Measurements from ENCODE around the gene FOXRED2.

FOXRED2 gene

GRCh38 chr22:36514766-36515165, 7.9 kb upstream of the FOXRED2 start:
- DNase-seq = peak in 1 of 2 donors; percentile 17

GRCh38 chr22:36512991-36513390, 6.2 kb upstream of the FOXRED2 start:
- DNase-seq = no peak

DNA sequence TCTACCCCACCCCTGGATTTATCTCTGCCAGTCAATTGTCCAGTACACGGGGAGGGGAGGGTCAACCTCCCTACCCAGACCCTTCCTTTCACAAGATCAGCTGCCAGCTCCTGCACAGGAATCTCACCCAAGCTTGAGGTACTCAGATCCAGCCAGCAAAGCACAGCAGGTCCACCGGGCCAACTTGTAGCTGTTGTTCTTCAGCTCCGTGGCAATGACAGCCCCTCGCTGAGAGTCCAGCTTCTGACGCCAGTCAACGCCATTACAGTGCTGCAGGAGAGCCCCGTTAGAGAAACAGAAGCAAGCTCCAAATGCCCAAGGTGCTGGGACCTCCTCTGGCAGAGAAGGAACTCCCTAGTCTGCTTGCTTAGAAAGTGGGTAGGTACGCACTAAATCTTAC, 5.5 kb upstream of the FOXRED2 start:
- no peak for DNase-seq

- DNase-seq = peak in 1 of 2 donors; percentile 40
These were observed 4.4 kb upstream of the FOXRED2 start for GRCh38 chr22:36510966-36511881.

- no peak for DNase-seq
These were observed 3.5 kb upstream of the FOXRED2 start for GRCh38 chr22:36510384-36510783.

- DNase-seq = no peak
These were observed 724 bp upstream of the FOXRED2 start for GRCh38 chr22:36507518-36508010.

DNA sequence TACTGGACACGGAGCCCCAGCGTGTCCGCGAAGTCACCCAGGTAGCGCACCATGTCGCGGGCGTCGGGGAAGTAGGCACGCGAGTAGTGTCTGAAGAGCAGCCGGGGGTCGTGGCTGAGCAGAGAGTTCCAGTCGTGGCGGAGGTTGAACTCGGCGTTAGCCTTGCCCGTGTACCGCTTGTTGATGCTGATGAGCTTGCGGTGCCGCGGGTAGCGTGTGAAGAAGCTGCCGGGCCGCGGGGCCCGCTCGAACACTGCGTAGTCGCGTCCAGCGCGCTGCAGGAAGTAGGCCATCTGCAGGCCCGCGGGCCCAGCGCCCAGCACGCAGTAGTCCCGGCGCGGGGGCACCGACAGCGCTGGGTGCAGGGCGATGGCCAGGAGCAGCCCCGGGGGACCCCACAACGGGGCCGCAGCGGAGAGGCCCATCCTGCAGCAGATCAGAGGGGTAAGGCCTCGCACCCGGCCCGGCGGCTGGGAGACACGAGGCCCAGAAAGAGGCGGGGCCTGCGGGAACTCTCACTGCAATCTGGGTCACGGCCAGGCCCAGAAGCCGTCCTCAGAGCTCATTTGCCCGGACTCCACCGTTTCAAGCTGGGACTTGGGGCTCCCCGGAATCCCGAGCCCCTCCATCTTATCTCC, 723 bp downstream of the FOXRED2 start:
- DNase-seq = no peak

DNA sequence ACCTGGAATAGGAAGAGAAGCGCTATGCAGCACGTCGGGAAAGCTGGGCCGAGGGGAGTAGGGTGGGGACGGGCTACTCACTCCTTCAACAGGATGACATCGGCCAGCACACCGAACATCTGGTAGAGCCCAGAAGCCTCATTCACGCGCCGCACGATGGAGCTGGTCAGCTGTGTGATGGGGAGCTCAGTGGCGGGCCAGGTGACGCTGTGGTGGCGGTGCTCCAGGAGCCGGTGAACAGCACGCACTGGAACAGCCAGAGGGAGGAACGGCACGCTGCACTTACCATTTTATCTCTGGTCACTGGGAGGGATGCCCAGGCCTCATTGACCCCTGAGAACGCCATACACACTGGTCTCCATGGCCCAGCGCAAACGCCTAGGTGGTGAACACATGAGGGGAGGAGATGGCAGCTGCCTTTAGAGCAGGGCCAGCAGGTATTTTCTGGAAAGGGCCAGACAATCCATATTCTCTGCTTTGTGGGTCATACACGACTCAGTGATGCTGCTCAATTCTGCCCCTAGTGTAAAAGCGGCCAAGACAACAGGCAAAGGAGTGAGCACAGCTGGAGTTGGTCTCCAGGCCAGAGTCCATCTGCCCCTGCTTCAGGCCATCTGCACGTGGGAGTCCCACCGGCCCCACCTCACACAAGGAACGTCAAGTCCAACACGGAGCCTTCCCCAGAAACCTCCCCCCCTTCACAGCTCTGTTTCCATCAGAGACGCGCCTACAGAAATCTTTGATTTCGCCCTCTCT, 8.8 kb downstream of the FOXRED2 start:
- no peak for DNase-seq

- peak; percentile 81 to 84 for DNase-seq
These were observed 13.1 kb downstream of the FOXRED2 start for GRCh38 chr22:36493690-36494110.

DNA sequence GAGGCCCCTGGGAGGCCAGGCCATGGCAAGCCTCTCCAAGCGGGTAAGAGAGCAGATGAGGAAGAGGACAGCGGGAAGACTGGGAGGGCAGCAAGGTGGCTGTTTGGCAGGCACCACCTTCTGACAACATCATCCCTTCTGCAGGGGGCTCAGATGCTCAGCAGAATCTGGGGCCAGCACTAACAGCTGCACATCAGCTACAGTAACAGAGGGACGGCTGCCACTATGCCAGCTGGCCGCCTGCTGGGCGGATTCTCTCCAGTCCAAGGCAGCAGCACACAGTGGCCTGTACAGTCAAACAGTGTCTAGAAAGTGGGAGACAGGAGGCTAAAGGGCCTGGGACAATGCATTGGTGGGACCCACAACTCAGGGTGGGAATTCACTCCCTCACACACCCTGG, 14.7 kb downstream of the FOXRED2 start:
- DNase-seq = no peak

GRCh38 chr22:36491155-36491554, 15.7 kb downstream of the FOXRED2 start:
- no peak for DNase-seq

GRCh38 chr22:36486619-36487384, 20.0 kb downstream of the FOXRED2 start:
- peak in 1 of 2 donors; percentile 40 for DNase-seq

GRCh38 chr22:36481393-36482168, 25.3 kb downstream of the FOXRED2 start, which contains the start of gene TXN2:
TSS of gene TXN2 (minus strand) at chr22:36481640. CDS start at chr22:36480837, 803 bp downstream.
- peak; percentile 90 to 93 for DNase-seq

DNA sequence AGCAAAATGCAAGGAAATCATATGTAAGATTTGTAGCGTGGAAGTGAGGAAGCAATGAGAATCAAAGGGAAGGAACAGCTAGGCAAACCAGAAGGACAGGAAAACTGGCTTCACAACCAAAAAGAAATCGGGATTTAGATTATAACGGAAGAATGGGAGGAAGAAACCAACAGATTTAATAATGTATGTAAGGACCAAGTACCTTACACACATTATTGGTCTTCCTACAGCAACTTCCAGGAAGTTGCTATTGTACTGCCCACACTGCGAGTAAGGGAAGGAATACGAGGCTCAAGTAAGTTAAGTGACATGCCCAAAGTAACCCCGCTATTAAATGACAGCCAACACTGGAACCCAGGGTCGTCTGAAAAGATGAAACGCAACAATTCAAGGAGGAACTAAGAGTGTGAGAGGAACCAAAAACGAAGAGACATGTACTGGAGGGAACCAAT, 25.9 kb downstream of the FOXRED2 start:
- DNase-seq = peak in 1 of 2 donors; percentile 79

DNA sequence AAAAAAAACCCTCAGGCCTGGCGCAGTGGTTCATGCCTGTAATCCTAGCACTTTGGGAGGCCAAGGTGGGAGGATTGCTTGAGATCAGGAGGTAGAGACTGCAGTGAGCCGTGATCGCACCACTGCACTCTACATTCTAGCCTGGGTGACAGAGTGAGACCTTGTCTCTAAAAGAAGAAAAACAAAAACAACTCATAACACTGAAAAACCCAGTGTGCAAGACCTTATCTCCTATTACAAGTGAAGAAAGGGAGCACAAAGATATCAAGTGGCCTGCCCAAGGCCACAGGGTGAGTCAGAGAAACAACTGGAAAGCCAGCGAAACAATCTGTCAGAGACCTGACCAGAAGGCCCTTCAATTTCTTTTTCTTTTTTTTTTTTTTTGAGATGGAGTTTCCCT, 27.9 kb downstream of the FOXRED2 start:
- DNase-seq = no peak

- DNase-seq = no peak
These were observed 31.5 kb downstream of the FOXRED2 start for GRCh38 chr22:36475341-36475740.

- no peak for DNase-seq
These were observed 34.2 kb downstream of the FOXRED2 start for GRCh38 chr22:36472689-36473088.

DNA sequence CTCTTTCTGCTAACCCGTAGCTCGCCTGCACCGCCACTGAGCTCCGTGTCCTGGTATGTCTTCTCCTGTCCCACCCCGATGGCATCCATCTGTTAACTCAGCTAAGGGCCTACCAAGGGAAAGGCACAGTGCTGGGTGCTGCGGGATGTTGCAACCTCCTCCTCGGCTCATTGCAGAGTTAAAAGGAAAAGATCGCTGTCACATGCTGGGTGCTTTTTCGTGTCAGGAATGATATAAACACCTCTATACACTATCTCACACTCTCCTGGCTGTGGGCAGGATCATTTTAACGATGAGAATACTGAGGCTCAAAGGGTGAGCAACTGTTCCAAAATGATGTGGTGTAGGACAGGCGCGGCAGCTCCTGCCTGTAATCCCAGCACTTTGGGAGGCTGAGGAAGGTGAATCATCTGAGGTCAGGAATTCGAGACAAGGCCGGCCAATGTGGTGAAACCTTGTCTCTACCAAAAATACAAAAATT, 35.5 kb downstream of the FOXRED2 start:
- DNase-seq = no peak

GRCh38 chr22:36470994-36471331, 35.9 kb downstream of the FOXRED2 start:
- DNase-seq = no peak

GRCh38 chr22:36470162-36470993, 36.5 kb downstream of the FOXRED2 start:
- DNase-seq = peak; percentile 68 to 88
